GM19463 (cell line): ENCODE measurements around the gene CTNND2.

Source experiments
- ATAC-seq: cut with Tn5 transposase; IDR thresholded peaks from one replicate; pipeline ENCODE4 v1.9.1; 2021; ENCODE audit warnings: mild to moderate bottlenecking, moderate library complexity; ENCODE audit not compliant: unreplicated experiment

The CTNND2 gene

GRCh38 chr5:10969684-10970180 lies 934.5 kb downstream of the CTNND2 start:
- no peak for ATAC-seq

DNA sequence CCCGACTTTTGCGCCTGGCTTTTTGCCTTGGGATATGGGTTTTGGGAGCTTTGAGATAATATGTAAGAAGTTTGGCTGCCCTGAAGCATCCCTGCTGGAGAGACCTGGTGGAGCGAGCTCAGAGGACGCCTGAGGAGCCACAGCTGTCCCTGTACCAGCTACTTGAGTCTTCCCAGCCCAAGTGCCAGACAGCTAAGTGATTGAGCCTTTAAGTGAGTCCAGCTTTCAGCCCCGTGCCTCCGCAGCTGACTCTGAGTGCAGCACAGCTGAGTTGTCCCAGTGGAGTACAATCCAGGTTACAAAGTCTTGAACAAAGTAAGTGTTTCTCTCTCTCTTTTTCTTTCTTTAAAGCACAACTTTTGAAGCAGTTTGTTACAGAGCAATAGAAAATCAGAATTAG lies 939.4 kb downstream of the CTNND2 start:
- ATAC-seq = no peak

GRCh38 chr5:10958728-10959127 lies 945.5 kb downstream of the CTNND2 start:
- ATAC-seq = no peak

GRCh38 chr5:10949856-10950630 lies 954.2 kb downstream of the CTNND2 start:
- no peak for ATAC-seq

GRCh38 chr5:10946050-10946449 lies 958.2 kb downstream of the CTNND2 start:
- no peak for ATAC-seq

GRCh38 chr5:10941900-10942299 lies 962.3 kb downstream of the CTNND2 start:
- no peak for ATAC-seq

GRCh38 chr5:10936081-10936855 lies 968.0 kb downstream of the CTNND2 start:
- ATAC-seq = no peak

- no peak for ATAC-seq
These were observed 968.7 kb downstream of the CTNND2 start for GRCh38 chr5:10935536-10935935.

GRCh38 chr5:10934783-10935355 lies 969.4 kb downstream of the CTNND2 start:
- ATAC-seq = no peak

DNA sequence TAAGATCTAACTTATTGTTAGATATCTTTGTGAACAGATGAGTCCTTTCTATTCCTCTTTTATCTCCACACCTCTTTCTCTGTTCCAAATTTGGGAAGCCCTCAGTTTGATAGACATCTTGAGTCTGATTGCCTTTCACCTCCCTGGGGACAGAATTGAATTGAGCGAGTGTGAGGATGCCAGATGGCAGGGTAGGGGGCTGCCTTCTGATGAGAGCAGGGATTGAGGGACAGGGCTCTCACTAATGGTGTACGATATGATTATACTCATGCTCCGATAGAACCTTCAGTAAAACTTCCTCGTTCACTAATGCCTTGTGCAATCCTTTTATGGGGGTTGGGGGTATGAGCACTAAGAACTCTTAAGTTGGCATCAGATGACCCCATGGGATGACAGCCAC lies 971.1 kb downstream of the CTNND2 start:
- no peak for ATAC-seq

GRCh38 chr5:10932426-10932825 lies 971.8 kb downstream of the CTNND2 start:
- ATAC-seq = no peak

GRCh38 chr5:10927608-10928007 lies 976.6 kb downstream of the CTNND2 start:
- ATAC-seq = no peak

DNA sequence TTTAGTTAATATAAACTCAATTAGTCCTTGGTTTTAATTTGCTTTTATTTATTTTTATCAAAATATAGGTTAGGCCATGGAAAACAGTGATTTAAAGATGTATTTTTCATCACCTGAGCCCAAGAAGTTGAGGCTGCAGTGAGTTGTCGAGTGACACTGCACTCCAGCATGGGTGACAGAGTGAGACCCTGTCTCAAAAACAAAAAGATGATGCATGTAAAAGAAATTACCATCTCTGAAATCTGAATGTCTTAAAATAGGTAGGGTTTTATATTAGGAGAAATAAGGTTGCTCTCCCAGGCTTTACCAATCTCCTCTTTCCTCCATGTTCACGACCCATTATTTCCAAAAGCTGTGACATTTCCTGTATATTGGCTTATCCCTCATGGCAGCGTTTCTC lies 980.9 kb downstream of the CTNND2 start:
- ATAC-seq = no peak
